H1 (cell line): ENCODE data around the gene UGT1A10. TPM values are rescaled to one million over a fixed set of nuclear protein-coding genes. Genes with fewer than 3 reads are reported as not detected.

Source experiments
- CTBP2 ChIP-seq: IDR thresholded peaks from 2 replicates; pipeline ENCODE4 v1.7.0; 2011; ENCODE audit warnings: borderline replicate concordance, mild to moderate bottlenecking, moderate library complexity, mixed read lengths, low read length; ENCODE audit not compliant: insufficient read depth, insufficient read length
- TBP ChIP-seq: IDR thresholded peaks from 2 replicates; pipeline ENCODE4 v1.6.1; 2011; ENCODE audit warnings: low read depth, low read length, improper control_type of control experiment
- polyA plus RNA-seq, 7 experiments: library from polyadenylated mRNA; depleted of rRNA in 3 of 7; stranded (reverse) in 5 of 7; unstranded in 2 of 7; fragments of >200 nt in 5 of 7; fragments of 200-250 nt in 2 of 7; gene quantifications; 1 replicate in 5 of 7; 2 replicates in 1 of 7; 4 replicates in 1 of 7; pipeline versions ENCODE4 v1.2.1 to v1.2.3, GENCODE V29; 2011 to 2013; ENCODE audit warnings: missing spikeins in 2 of 7, mixed read lengths in 2 of 7
- total RNA-seq: library from RNA; stranded (reverse); fragmentation: NEBNext Ultra II Directional; extraction: Animal tissue kit (Norgen Biotek cat#: 25700); gene quantifications from 2 replicates; pipeline ENCODE4 v1.2.1, GENCODE V29; 2021

The UGT1A10 gene
- total and polyA plus RNA-seq, 2 of the 8 experiments (the other 6 are each of a cell fraction or from before 2014, with no cell fraction given) = not detected

DNA sequence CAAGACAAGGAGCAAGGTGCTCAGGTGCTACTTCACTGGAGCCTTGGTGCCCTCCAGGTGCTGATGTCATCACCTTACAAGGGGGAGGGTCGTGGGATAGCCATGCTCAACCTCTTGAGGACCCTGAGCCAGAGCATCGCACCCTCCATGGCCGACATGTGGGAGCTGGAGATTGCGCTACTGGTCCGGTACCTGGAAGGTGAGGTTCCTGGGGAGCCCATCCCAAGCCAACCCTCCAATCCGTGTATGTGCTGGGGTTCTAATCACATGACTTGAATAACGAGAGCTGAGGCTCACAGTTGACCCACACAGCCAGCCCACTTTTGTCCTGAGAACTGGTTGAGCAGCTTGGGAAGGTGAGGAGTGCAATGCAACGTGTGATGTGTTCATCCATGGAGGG is 167.7 kb downstream of the UGT1A10 start (continued):
- TF ChIP-seq TBP = no peak
- TF ChIP-seq CTBP2 = no peak
